H9 (cell line): ENCODE measurements around the gene PTP4A2. TPM values are rescaled to one million over a fixed set of nuclear protein-coding genes. Genes with fewer than 3 reads are reported as not detected.

Experiments
- DNase-seq: peaks from one replicate; pipeline ENCODE4 v3.0.0-alpha.2; 2017
- H2AFZ ChIP-seq: one replicate; pipeline ENCODE4 v1.6.1; 2013; ENCODE audit warnings: mild to moderate bottlenecking, low read length, control low read depth, moderate library complexity
- H2AK5ac ChIP-seq: 2 replicates; pipeline ENCODE4 v1.6.1; 2013; ENCODE audit warnings: low read length, control low read depth, mixed read lengths; ENCODE audit not compliant: insufficient read length
- H2BK120ac ChIP-seq: one replicate; pipeline ENCODE4 v1.6.1; 2013; ENCODE audit warnings: low read depth, mild to moderate bottlenecking, low read length, control low read depth, inconsistent platforms; ENCODE audit not compliant: poor library complexity, severe bottlenecking
- H2BK12ac ChIP-seq: 2 replicates; pipeline ENCODE4 v1.6.1; 2013; ENCODE audit warnings: low read length, control low read depth, mixed read lengths, low read depth; ENCODE audit not compliant: insufficient read length
- H2BK15ac ChIP-seq: 2 replicates; pipeline ENCODE4 v1.6.1; 2013; ENCODE audit warnings: low read depth, low read length, control low read depth
- H2BK20ac ChIP-seq: one replicate; pipeline ENCODE4 v1.6.1; 2013; ENCODE audit warnings: low read depth, mild to moderate bottlenecking, low read length, control low read depth, inconsistent platforms; ENCODE audit not compliant: poor library complexity, severe bottlenecking
- H2BK5ac ChIP-seq: 2 replicates; pipeline ENCODE4 v1.6.1; 2013; ENCODE audit warnings: low read length, control low read depth, mixed read lengths; ENCODE audit not compliant: insufficient read length
- H3K14ac ChIP-seq: 2 replicates; pipeline ENCODE4 v1.6.1; 2013; ENCODE audit warnings: low read length, control low read depth; ENCODE audit not compliant: insufficient read depth
- H3K18ac ChIP-seq: 2 replicates; pipeline ENCODE4 v1.6.1; 2013; ENCODE audit warnings: low read depth, mild to moderate bottlenecking, mixed read lengths, low read length, control low read depth; ENCODE audit not compliant: insufficient read length
- H3K23ac ChIP-seq: 2 replicates; pipeline ENCODE4 v1.6.1; 2013; ENCODE audit warnings: low read length, control low read depth, mixed read lengths, low read depth; ENCODE audit not compliant: insufficient read length
- H3K23me2 ChIP-seq: 2 replicates; pipeline ENCODE4 v1.6.1; 2013; ENCODE audit warnings: low read depth, mild to moderate bottlenecking, mixed read lengths, low read length, control low read depth; ENCODE audit not compliant: insufficient read length, poor library complexity, severe bottlenecking
- H3K27ac ChIP-seq: 2 replicates; pipeline ENCODE4 v1.5.1; 2013; ENCODE audit warnings: low read length, control low read depth, mixed read lengths, low read depth; ENCODE audit not compliant: insufficient read length
- H3K27me3 ChIP-seq: 2 replicates; pipeline ENCODE4 v1.6.1; 2013; ENCODE audit warnings: low read length, control low read depth, inconsistent platforms; ENCODE audit not compliant: insufficient read depth
- H3K4ac ChIP-seq: 2 replicates; pipeline ENCODE4 v1.6.1; 2013; ENCODE audit warnings: low read depth, mild to moderate bottlenecking, control low read depth, inconsistent platforms, low read length, moderate library complexity
- H3K4me1 ChIP-seq: 2 replicates; pipeline ENCODE4 v1.6.1; 2013; ENCODE audit warnings: low read length, control low read depth, inconsistent platforms; ENCODE audit not compliant: insufficient read depth
- H3K4me2 ChIP-seq: 2 replicates; pipeline ENCODE4 v1.6.1; 2013; ENCODE audit warnings: low read length, control low read depth, mixed read lengths; ENCODE audit not compliant: insufficient read length, insufficient read depth
- H3K56ac ChIP-seq: 2 replicates; pipeline ENCODE4 v1.6.1; 2013; ENCODE audit warnings: low read depth, mild to moderate bottlenecking, mixed read lengths, low read length, control low read depth; ENCODE audit not compliant: insufficient read length
- H3K79me1 ChIP-seq: 2 replicates; pipeline ENCODE4 v1.6.1; 2013; ENCODE audit warnings: low read depth, mild to moderate bottlenecking, moderate library complexity, low read length, control low read depth, inconsistent platforms; ENCODE audit not compliant: insufficient read depth, poor library complexity, severe bottlenecking
- H3K79me2 ChIP-seq: 2 replicates; pipeline ENCODE4 v1.6.1; 2013; ENCODE audit warnings: low read length, control low read depth, inconsistent platforms; ENCODE audit not compliant: insufficient read depth
- H3K9ac ChIP-seq: 2 replicates; pipeline ENCODE4 v1.6.1; 2013; ENCODE audit warnings: low read length, control low read depth, mixed read lengths; ENCODE audit not compliant: insufficient read length; ENCODE audit errors: extremely low read depth
- H3K9me3 ChIP-seq: one replicate; pipeline ENCODE4 v1.6.1; 2013; ENCODE audit warnings: low read depth, low read length, inconsistent platforms; ENCODE audit not compliant: control insufficient read depth
- H3T11ph ChIP-seq: one replicate; pipeline ENCODE4 v1.6.1; 2013; ENCODE audit warnings: mild to moderate bottlenecking, low read length, control low read depth, inconsistent platforms
- H4K20me1 ChIP-seq: one replicate; pipeline ENCODE4 v1.6.1; 2013; ENCODE audit not compliant: control insufficient read depth, insufficient read length, insufficient read depth
- H4K5ac ChIP-seq: 2 replicates; pipeline ENCODE4 v1.6.1; 2013; ENCODE audit warnings: low read depth, mild to moderate bottlenecking, mixed read lengths, low read length, control low read depth; ENCODE audit not compliant: insufficient read length
- H4K8ac ChIP-seq: replicated peaks from 2 replicates; pipeline ENCODE4 v1.6.1; 2013; ENCODE audit warnings: low read length, control low read depth, mixed read lengths, low read depth; ENCODE audit not compliant: insufficient read length
- H4K91ac ChIP-seq: 2 replicates; pipeline ENCODE4 v1.6.1; 2013; ENCODE audit warnings: low read depth, mild to moderate bottlenecking, moderate library complexity, mixed read lengths, low read length, control low read depth; ENCODE audit not compliant: insufficient read length
- H3K27ac Mint-ChIP-seq, 3 experiments: 2 replicates in 2 of 3; 3 replicates in 1 of 3; pipeline ENCODE4 v1.8.0; 2020 to 2021; ENCODE audit warnings: mixed read lengths in 3 of 3, mild to moderate bottlenecking in 1 of 3, moderate library complexity in 1 of 3
- H3K27me3 Mint-ChIP-seq: 2 replicates; pipeline ENCODE4 v1.8.0; 2021; ENCODE audit warnings: low read depth, mild to moderate bottlenecking, moderate library complexity, mixed read lengths
- H3K36me3 Mint-ChIP-seq, 3 experiments: 2 replicates in 2 of 3; 3 replicates in 1 of 3; pipeline ENCODE4 v1.8.0; 2020 to 2021; ENCODE audit warnings: low read depth in 3 of 3, mixed read lengths in 3 of 3; ENCODE audit not compliant: insufficient read depth in 1 of 3
- H3K4me1 Mint-ChIP-seq, 2 experiments: 2 replicates each; pipeline ENCODE4 v1.8.0; 2020; ENCODE audit warnings: mixed read lengths in 2 of 2
- H3K4me3 Mint-ChIP-seq, 2 experiments: 2 replicates in 1 of 2; 3 replicates in 1 of 2; pipeline ENCODE4 v1.8.0; 2020 to 2021; ENCODE audit warnings: mild to moderate bottlenecking in 2 of 2, mixed read lengths in 2 of 2, moderate library complexity in 1 of 2
- H3K9me3 Mint-ChIP-seq, 2 experiments: 2 replicates in 1 of 2; 3 replicates in 1 of 2; pipeline ENCODE4 v1.8.0; 2020; ENCODE audit warnings: mild to moderate bottlenecking in 2 of 2, mixed read lengths in 2 of 2, moderate library complexity in 1 of 2
- WGBS: extraction: QIAGEN DNeasy Blood & Tissue Kit; methylation state at CpG from one replicate; pipeline ENCODE4 v1.1.7; 2013; ENCODE audit warnings: missing lambda C conversion rate, low lambda C conversion rate, mixed read lengths; ENCODE audit not compliant: insufficient read length; ENCODE audit errors: extremely low coverage; 5-methylcytosine and 5-hydroxymethylcytosine counted together
- total RNA-seq: library from RNA; stranded (reverse); gene quantifications from 2 replicates; pipeline ENCODE4 v1.2.1, GENCODE V29; 2021
- TF ChIP-seq, protein P1 (sequence below): fragments of 200-600 bp; sonication (generic); conservative IDR thresholded peaks from 3 replicates; pipeline ENCODE4 v1.8.0; 2021; ENCODE audit warnings: antibody characterized with exemption, mild to moderate bottlenecking

Gene PTP4A2
- total RNA-seq, 1 experiment from 2014 or later, result 192 TPM

DNA sequence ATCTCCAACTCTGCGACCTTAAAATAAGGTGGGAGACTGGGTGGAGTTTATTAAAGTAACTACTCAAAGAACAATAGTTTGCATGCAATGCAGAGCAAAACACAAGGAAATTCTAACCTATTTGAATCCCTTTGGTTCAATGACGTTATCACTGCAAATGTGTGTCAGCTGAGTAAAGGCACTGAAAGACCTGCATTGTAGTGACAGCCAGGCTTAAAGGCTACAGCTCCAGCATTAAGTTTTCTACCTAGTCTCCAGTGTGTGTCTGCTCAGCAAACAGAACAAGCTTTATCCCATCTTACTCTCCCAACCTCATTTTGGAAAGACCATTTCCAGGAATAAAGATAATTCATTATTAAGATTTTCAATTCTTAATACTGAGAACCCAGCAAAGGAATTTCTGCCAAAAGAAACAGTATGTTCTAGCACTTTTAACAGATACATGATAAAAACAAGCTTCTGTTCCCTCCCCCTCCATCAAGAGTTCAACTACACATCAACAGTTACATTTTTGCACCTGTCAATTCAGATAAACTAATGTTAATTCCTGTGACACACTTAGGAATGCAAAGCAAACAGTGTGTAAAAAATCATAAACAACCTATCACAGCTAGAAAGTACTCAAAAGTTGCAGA is 14.2 kb downstream of the PTP4A2 start:
- Histone ChIP-seq H4K8ac (no peak overlapping the region), H3K23ac (no peak overlapping the region), H3K27me3 (no peaks in the 10 kb centered on the region), H3K23me2 (no peaks in the 10 kb centered on the region), H3K9ac (no peak overlapping the region), H3K56ac (no peak overlapping the region), H4K5ac (no peak overlapping the region), H3K9me3 (no peaks in the 10 kb centered on the region), H2BK20ac (no peak overlapping the region), H3T11ph (no peak overlapping the region), H2BK12ac (no peak overlapping the region), H4K20me1 (no peaks in the 10 kb centered on the region), H2BK120ac (no peak overlapping the region), H3K18ac (no peak overlapping the region), H3K4me1 (peaks cover 5% of the 10 kb centered on the region; the same call in 1 of the 2 replicates), H2AFZ (no peak overlapping the region), H3K79me2 (peaks cover 34% of the 10 kb centered on the region; the same call in 1 of the 2 replicates), H3K27ac (no peak overlapping the region), H3K79me1 (peaks cover 6% of the 10 kb centered on the region), H4K91ac (no peak overlapping the region), H2AK5ac (no peak overlapping the region), H3K4ac (no peak overlapping the region), H3K4me2 (no peak overlapping the region), H2BK15ac (no peak overlapping the region), H3K14ac (no peak overlapping the region), H2BK5ac (no peak overlapping the region)
- no peak for DNase-seq
- Mint-ChIP-seq H3K4me3 (no peak overlapping the region), H3K9me3 (0 out of 5 replicates have a peak, but pooled peaks cover 0 to 4% of the 10 kb centered on the region in 2 experiments), H3K36me3 (peaks cover 5 to 16% (median 14%) of the 10 kb centered on the region in 3 experiments; a peak in 5 of 7 replicates), H3K27ac (peak overlapping the region in 1 of 3 experiments; percentile 78; a peak in 3 of 7 replicates), H3K4me1 (peaks cover 24 to 30% of the 10 kb centered on the region in 2 experiments), H3K27me3 (no peaks in the 10 kb centered on the region)
- no CpG with 5 or more reads among the region's 2 CpGs for WGBS
- TF ChIP-seq, protein P1, sequence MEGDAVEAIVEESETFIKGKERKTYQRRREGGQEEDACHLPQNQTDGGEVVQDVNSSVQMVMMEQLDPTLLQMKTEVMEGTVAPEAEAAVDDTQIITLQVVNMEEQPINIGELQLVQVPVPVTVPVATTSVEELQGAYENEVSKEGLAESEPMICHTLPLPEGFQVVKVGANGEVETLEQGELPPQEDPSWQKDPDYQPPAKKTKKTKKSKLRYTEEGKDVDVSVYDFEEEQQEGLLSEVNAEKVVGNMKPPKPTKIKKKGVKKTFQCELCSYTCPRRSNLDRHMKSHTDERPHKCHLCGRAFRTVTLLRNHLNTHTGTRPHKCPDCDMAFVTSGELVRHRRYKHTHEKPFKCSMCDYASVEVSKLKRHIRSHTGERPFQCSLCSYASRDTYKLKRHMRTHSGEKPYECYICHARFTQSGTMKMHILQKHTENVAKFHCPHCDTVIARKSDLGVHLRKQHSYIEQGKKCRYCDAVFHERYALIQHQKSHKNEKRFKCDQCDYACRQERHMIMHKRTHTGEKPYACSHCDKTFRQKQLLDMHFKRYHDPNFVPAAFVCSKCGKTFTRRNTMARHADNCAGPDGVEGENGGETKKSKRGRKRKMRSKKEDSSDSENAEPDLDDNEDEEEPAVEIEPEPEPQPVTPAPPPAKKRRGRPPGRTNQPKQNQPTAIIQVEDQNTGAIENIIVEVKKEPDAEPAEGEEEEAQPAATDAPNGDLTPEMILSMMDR, result no peak
